Mucosa of gallbladder (tissue), 1 donor: ENCODE data around the gene TBC1D24. TPM values are rescaled to one million over a fixed set of nuclear protein-coding genes. Genes with fewer than 3 reads are reported as not detected.

Experiments used
- total RNA-seq: library from RNA; stranded (reverse); gene quantifications from one replicate; pipeline ENCODE4 v1.2.1, GENCODE V29; 2021
- donor health status: DM: no; HTN: no; CAD: no.

The TBC1D24 gene
- total RNA-seq, 1 donor from 2014 or later = 20.6 TPM

Other genes with a start within 250 kb of the TBC1D24 start
- gene DNASE1L2, start 238.7 kb upstream of the TBC1D24 start, total RNA-seq = 4.6 TPM
- gene ECI1, start 223.5 kb upstream of the TBC1D24 start, total RNA-seq = 69.9 TPM
- gene RNPS1, start 207.0 kb upstream of the TBC1D24 start, total RNA-seq = 114 TPM
- 18.3 TPM for gene ABCA3, start 134.4 kb upstream of the TBC1D24 start, total RNA-seq
- gene CCNF, start 45.7 kb upstream of the TBC1D24 start, total RNA-seq = 3.7 TPM
- gene TEDC2, start 15.0 kb upstream of the TBC1D24 start, total RNA-seq = 0.60 TPM
- 0.46 TPM for gene NTN3, start 3.8 kb upstream of the TBC1D24 start, total RNA-seq
- gene ATP6V0C, start 38.8 kb downstream of the TBC1D24 start, total RNA-seq = 246 TPM
- 60.9 TPM for gene AMDHD2, start 45.2 kb downstream of the TBC1D24 start, total RNA-seq
- 1.8 TPM for gene CEMP1, start 56.3 kb downstream of the TBC1D24 start, total RNA-seq
- 72.0 TPM for gene PDPK1, start 62.9 kb downstream of the TBC1D24 start, total RNA-seq
- gene KCTD5, start 207.4 kb downstream of the TBC1D24 start, total RNA-seq = 18.6 TPM
- gene PRSS27, start 245.1 kb downstream of the TBC1D24 start, total RNA-seq = 0.52 TPM